HG03521 (cell line): Measurements from ENCODE around the gene TELO2.

Experiments
- ATAC-seq: cut with Tn5 transposase; IDR thresholded peaks from one replicate; pipeline ENCODE4 v1.9.1; 2021; ENCODE audit warnings: mild to moderate bottlenecking, moderate library complexity; ENCODE audit not compliant: unreplicated experiment

Gene TELO2

DNA sequence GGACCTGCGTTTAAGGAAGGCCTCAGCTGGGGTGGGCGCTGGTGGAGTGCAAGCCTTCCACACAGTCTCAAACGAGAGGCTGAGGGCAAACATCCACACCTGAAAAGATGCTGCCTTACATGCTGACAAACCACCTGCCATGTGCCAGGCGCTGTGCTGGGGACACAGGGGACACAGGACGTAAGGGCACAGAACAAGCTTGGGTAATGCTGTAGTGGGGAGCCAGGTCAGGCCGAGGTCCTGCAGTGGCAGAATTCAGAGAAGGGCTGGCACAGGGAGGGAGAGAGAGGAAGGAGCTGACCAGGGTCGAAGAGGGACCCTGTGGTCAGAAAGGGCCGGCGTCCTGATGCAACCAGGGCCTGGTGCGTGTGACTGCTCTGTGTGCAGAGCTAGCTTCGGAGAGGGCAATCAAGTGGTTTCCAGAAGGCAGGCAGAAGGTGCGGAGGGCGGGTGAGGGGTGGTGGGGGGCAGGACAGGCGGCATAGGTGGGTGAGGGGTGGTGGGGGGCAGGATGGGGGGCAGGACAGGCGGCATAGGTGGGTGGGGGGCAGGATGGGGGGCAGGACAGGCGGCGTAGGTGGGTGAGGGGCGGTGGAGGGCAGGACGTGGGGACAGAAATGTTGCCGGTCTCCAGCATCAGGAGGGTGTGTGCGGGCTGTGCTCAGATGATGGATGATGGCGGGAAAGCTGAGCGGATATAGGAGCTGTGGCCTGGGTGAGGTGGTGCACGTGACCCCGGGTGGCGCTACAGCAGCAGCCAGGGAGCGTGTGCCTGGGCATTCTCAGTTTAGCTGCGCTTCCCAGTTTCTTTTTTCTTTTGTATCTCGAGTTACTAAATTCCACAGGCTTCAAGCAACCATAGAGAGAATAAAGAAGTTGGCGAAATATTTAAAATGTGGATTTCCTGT lies 18.8 kb downstream of the TELO2 start:
- ATAC-seq: no peak

DNA sequence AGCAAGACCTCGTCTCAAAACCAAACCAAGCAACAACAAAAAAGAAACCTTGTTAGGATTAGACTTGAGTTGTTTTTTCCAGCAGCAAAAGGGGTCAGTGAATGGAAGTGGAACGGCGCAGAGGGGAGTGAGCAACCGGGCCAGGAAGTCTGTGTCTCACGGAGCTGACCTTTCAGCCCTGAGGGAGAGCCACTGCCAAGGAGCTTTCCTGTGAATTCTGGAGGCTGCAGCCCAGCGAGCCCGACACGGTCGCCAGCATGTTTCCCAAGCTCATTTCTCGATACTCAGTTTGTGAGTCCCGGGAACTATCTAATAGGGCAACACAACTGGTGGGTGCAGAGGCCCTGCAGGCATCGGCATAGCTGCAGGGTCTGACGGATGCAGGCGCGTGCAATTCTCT lies 19.6 kb downstream of the TELO2 start:
- ATAC-seq: no peak

DNA sequence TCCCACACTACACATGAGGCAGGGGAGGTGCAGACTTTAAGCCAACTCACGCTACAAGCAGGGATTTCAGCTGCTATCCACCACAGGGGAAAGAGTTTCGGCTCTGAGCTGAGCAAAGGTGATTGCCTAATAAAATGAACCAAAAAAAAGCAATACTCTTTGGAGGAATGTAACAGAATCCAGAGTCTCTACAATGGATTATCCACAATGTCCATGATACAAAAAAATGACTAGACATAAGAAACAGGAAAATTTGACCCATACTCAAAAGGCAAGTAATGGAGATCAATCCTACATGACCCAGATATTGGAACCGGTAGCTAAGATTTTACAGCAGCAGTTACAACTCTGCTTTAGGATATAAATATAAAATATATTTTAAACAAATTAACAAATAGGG lies 21.3 kb downstream of the TELO2 start:
- no peak for ATAC-seq

DNA sequence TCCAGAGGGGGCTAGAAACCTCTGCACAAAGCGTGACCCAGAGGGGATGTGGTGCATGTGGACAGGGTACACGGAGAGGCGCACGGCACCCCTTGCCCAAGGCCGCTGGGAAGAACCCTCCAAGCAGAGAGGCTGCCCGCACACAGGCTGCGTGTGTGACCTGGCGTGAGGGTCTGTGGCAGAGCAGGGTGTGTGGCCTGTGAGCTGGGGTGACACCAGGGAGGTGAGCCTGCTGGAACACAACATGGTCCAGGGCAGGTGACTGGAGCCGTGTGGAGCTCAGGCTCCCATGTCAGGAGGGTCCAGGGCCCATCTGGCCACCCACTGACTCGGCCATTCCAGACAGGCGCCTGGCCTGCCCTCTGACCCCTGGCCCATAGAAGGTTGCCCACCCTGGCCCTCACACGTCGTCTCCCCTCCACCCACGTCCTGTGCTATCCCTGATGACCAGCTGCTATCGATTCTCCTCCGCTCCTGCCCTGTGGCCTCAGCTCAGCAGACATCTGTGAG lies 25.5 kb downstream of the TELO2 start:
- no peak for ATAC-seq

GRCh38 chr16:1519831-1520230 lies 26.7 kb downstream of the TELO2 start:
- no peak for ATAC-seq

- ATAC-seq: no peak
These were observed 27.3 kb downstream of the TELO2 start for GRCh38 chr16:1520461-1520860.

DNA sequence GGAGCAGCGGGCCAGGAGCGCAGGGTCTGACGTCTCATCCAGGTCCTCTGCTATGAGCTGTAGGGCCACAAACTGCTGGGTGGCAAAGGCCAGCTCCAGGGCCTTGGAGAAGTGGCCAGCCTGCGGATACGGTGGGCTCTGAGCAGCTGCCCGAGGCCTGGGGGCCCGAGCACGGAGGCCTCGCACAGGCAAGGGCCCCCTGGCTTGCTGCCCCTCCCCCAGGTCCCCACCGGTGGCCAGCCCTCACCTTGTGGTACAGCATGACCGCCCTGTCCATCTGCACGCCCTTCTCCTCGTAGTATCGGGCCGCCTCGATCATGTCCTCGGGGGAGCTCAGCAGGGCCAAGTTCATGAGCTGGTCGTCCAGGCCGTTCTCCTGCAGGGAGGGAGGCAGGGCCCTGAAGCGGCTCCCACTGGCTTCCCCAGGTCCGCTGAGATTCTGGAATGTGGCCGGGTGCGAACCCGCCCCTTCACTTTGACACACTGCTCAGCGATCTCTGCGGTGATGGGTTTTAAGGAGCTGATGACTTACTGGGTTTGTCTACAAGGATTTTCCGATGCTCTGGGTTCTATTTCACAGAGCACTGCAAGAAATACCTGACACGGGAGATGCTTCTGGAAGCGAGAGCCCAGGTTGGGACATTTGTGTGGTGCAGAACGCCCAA lies 30.6 kb downstream of the TELO2 start:
- no peak for ATAC-seq

GRCh38 chr16:1524366-1524765 lies 31.2 kb downstream of the TELO2 start:
- ATAC-seq: no peak

- ATAC-seq: no peak
These were observed 32.9 kb downstream of the TELO2 start for GRCh38 chr16:1525871-1526607.

- no peak for ATAC-seq
These were observed 33.7 kb downstream of the TELO2 start for GRCh38 chr16:1526608-1527555.

- no peak for ATAC-seq
These were observed 35.0 kb downstream of the TELO2 start for GRCh38 chr16:1527836-1528811.

DNA sequence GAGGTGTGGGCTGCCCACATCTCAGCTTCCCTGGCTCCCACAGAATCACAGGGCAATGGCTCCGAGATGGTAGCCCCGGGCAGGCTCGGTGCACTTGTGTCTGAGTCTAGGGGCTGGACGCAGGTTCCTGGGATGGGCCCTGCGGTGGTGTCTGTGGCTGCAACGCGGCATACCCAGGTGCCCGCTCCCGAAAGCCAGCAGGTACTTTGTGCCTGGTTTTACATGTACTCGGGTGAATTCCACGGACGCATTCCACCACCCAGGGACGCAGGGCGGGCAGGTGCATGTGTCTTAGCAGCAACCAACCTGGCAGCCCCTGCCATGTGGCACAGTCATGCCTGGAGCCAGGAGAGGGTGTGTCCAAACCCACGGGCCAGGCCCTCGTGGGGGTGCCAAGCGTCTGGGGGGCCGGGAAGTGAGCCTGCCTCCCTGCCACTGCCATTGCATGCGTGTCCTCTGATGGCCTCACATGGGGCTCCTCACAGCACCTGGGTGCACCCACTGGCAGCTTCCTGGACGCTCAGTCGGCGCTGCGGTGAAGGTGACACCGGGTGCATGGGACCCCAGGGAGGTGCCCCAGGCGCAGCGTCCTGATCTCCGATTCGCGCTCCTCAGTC lies 35.9 kb downstream of the TELO2 start:
- ATAC-seq: no peak

GRCh38 chr16:1530349-1530882 lies 37.3 kb downstream of the TELO2 start:
- ATAC-seq: no peak

DNA sequence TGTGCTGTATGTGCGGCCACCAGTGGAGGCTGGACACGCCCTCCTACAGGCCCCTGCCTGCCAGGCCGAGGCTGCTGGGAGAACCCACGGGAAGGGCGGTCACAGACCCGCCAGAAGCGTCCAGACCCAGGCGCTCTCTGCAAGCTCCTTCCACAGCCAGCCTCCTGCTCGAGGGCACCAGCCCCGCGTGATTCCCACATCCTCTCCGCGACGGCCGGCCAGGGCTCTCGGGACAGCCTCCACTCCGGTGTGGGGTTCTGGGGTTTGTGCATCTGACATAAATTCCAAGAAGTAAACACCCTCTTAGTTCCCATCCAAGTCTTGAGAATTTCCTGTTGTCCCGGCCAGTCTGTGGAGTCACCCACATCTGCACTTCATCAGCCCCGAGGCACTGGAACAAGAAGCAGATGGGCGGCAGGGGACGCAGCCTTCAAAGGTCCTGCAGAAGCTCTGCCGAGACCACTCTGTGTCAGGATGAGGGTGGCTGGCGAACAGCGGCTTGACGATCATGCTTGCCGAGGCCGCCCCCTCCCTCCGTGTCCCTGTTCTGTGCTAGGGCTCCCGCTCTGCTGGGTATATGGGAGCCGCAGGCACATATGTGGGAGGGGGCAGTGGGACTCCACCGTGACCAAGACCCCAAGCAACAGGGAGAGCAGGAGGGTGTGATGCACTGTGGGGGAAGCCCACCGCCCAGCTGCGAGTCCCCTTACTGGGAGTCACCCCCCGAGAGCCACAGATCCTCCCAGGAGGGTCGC lies 37.9 kb downstream of the TELO2 start:
- no peak for ATAC-seq

DNA sequence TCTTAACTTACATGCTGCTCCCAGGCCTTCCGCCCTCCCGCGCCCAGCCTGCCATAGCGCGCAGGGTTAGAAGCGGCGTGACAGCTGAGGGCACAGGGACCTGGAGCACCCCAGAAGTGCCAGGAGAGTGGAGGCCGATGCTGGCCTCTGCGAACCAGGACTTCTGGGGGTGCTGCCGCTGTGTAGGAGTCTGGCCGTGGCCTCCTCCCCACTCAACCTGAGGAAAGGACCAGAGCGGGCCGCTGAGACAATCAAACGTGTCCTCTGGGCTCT lies 38.4 kb downstream of the TELO2 start:
- no peak for ATAC-seq

GRCh38 chr16:1532081-1532760 lies 39.1 kb downstream of the TELO2 start:
- ATAC-seq: no peak

- ATAC-seq: no peak
These were observed 39.6 kb downstream of the TELO2 start for GRCh38 chr16:1532771-1533170.
